Ascending aorta (tissue), 2 donors: ENCODE measurements around the gene NPR2. TPM values are rescaled to one million over a fixed set of nuclear protein-coding genes. Genes with fewer than 3 reads are reported as not detected.
A peak's percentile ranks its signal among the peaks of the same experiment; 100 is the strongest.

Experiments used
- DNase-seq, 2 donors: peaks; one replicate each; pipeline ENCODE4 v3.0.0-alpha.2; 2019; ENCODE audit warnings: low spot score in 2 of 2
- H3K27ac ChIP-seq, 2 donors: fragments of 200-600 bp; sonication (generic); one replicate each; pipeline ENCODE4 v1.5.1; 2016 to 2017; ENCODE audit warnings: mild to moderate bottlenecking in 1 of 2
- H3K27me3 ChIP-seq: fragments of 200-600 bp; sonication (generic); one replicate; pipeline ENCODE4 v1.5.1; 2017
- H3K36me3 ChIP-seq, 2 donors: fragments of 200-600 bp; sonication (generic); one replicate each; pipeline ENCODE4 v1.5.1; 2016
- H3K4me1 ChIP-seq, 2 donors: fragments of 200-600 bp; sonication (generic); one replicate each; pipeline ENCODE4 v1.5.1; 2016 to 2017; ENCODE audit warnings: mild to moderate bottlenecking in 1 of 2
- H3K4me3 ChIP-seq, 2 donors: fragments of 200-600 bp; sonication (generic); one replicate each; pipeline ENCODE4 v1.5.1; 2016 to 2017; ENCODE audit warnings: mild to moderate bottlenecking in 1 of 2
- H3K9me3 ChIP-seq, 2 donors: fragments of 200-600 bp; sonication (generic); one replicate each; pipeline ENCODE4 v1.5.1; 2016
- CTCF ChIP-seq, 3 experiments: fragments of 200-600 bp in 2 of 3; fragments of 450-650 bp in 1 of 3; sonication (generic) in 2 of 3; IDR thresholded peaks; one replicate each; pipeline ENCODE4 v1.5.1; 2016 to 2019; ENCODE audit warnings: antibody characterized with exemption in 3 of 3, mild to moderate bottlenecking in 1 of 3, moderate library complexity in 1 of 3
- intact Hi-C: fragments of 100-400 bp; cut with DNase I; formaldehyde crosslinking; loops from one replicate; pipeline ENCODE4 v1.15.1; 2023
- total RNA-seq: library from RNA; depleted of rRNA; stranded (reverse); fragments of >200 nt; gene quantifications from one replicate; pipeline ENCODE4 v1.1.0, GENCODE V29; 2016

The NPR2 gene
- total RNA-seq, 1 donor from 2014 or later = 7.3 TPM

GRCh38 chr9:35783418-35783817 lies 8.0 kb upstream of the NPR2 start:
- Histone ChIP-seq H3K4me1 (no peaks in the 10 kb centered on the region), H3K9me3 (no peaks in the 10 kb centered on the region), H3K4me3 (no peak overlapping the region), H3K27me3 (no peaks in the 10 kb centered on the region), H3K27ac (no peak overlapping the region), H3K36me3 (peaks cover 0 to 6% of the 10 kb centered on the region in 2 donors)
- intact Hi-C loops = no loop called here
- TF ChIP-seq CTCF (IDR thresholded peaks at IDR 0.05) = no peak
- no peak for DNase-seq

DNA sequence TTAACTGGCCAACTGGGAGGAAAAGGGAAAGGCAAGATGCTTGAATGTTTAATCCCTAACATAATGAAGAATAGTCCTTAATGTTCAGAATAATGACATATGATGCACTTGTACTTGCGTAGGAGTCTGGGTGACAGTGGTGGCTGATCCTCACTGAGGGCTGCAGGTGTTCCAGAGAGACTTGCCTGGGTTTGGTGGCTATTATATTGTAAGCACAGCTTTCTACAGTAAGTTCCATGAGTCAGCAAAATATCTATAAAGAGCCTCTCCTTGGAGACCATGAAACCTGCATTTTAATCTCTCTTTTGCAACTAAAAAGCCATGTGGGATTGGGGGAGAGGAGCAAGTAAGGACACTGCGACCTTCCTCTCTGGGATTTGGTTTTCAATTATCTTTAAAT lies 1.9 kb upstream of the NPR2 start:
- Histone ChIP-seq H3K4me1 (peaks cover 4 to 25% of the 10 kb centered on the region in 2 donors), H3K27me3 (no peaks in the 10 kb centered on the region), H3K36me3 (peaks cover 0 to 6% of the 10 kb centered on the region in 2 donors), H3K9me3 (no peaks in the 10 kb centered on the region), H3K4me3 (no peak overlapping the region), H3K27ac (no peak overlapping the region)
- no peak for TF ChIP-seq CTCF (IDR thresholded peaks at IDR 0.05)
- no peak for DNase-seq
- intact Hi-C loops = no loop called here

DNA sequence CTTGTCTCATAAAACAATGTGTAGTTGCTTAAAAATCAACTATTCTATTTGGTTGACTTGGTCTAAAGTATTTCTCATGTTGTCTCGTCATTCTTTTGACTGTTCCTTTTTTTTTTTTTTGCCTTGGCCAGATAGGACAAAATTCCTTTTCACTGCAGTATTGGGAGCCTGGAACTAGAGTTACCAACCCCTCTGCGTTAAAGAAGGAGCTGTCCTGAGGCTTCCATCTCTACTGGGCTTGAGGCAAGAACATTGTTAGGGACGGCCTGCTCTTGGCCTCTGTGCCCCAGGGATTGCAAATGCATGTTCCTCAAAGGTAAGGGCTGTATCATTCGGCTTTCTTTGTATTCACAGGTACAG lies 1.4 kb upstream of the NPR2 start:
- intact Hi-C loops = loop anchor here (1.0 to 5.0 kb wide), 3 partner anchors 57 to 157 kb away; partner anchors contain the start of genes CREB3 and TLN1
- no peak for TF ChIP-seq CTCF (IDR thresholded peaks at IDR 0.05)
- peak overlapping the region in 1 of 2 donors; percentile 87 for H3K27ac ChIP-seq
- peaks cover 0 to 6% of the 10 kb centered on the region in 2 donors for H3K36me3 ChIP-seq
- no peaks in the 10 kb centered on the region for H3K9me3 ChIP-seq
- peaks cover 5 to 26% of the 10 kb centered on the region in 2 donors for H3K4me1 ChIP-seq
- H3K27me3 ChIP-seq = no peaks in the 10 kb centered on the region
- no peak overlapping the region for H3K4me3 ChIP-seq
- no peak for DNase-seq

- intact Hi-C loops = loop anchor here (1.0 to 5.0 kb wide), 4 partner anchors 37 to 157 kb away; partner anchors contain the start of genes CREB3 and TLN1
- peak in 1 of 2 donors; percentile 88 for DNase-seq
- Histone ChIP-seq H3K9me3 (no peaks in the 10 kb centered on the region), H3K27me3 (no peaks in the 10 kb centered on the region), H3K36me3 (peaks cover 0 to 2% of the 10 kb centered on the region in 2 donors), H3K27ac (peak overlapping the region; percentile 81 to 87), H3K4me3 (peak overlapping the region; percentile 64 to 87), H3K4me1 (peaks cover 5 to 28% of the 10 kb centered on the region in 2 donors)
- TF ChIP-seq CTCF (IDR thresholded peaks at IDR 0.05) = peak; percentile 76 to 90 (median 83)
Observed at GRCh38 chr9:35790385-35791296, 750 bp upstream of the NPR2 start.

- Histone ChIP-seq H3K27me3 (no peaks in the 10 kb centered on the region), H3K4me3 (peak overlapping the region; percentile 64 to 87), H3K36me3 (no peaks in the 10 kb centered on the region), H3K9me3 (no peaks in the 10 kb centered on the region), H3K4me1 (peaks cover 5 to 28% of the 10 kb centered on the region in 2 donors), H3K27ac (peak overlapping the region; percentile 81 to 87)
- no peak for DNase-seq
- TF ChIP-seq CTCF (IDR thresholded peaks at IDR 0.05) = no peak
- intact Hi-C loops = loop anchor here (5.0 kb wide), 1 partner anchor 155 kb away; no protein-coding TSS in a partner anchor
Observed at GRCh38 chr9:35792024-35792813, 828 bp downstream of the NPR2 start.
